HG02885 (cell line): ENCODE measurements around the gene ISOC2.
A peak's percentile ranks its signal among the peaks of the same experiment; 100 is the strongest.
"Not testable (repeated sequence)": the region's sequence is repeated elsewhere in the genome, so short reads cannot be mapped to it uniquely, and the experiment has no call there.

ENCODE experiments used
- ATAC-seq: cut with Tn5 transposase; IDR thresholded peaks from one replicate; pipeline ENCODE4 v1.9.1; 2021; ENCODE audit warnings: mild to moderate bottlenecking; ENCODE audit not compliant: unreplicated experiment, poor library complexity

Gene ISOC2, protein sequence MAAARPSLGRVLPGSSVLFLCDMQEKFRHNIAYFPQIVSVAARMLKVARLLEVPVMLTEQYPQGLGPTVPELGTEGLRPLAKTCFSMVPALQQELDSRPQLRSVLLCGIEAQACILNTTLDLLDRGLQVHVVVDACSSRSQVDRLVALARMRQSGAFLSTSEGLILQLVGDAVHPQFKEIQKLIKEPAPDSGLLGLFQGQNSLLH

DNA sequence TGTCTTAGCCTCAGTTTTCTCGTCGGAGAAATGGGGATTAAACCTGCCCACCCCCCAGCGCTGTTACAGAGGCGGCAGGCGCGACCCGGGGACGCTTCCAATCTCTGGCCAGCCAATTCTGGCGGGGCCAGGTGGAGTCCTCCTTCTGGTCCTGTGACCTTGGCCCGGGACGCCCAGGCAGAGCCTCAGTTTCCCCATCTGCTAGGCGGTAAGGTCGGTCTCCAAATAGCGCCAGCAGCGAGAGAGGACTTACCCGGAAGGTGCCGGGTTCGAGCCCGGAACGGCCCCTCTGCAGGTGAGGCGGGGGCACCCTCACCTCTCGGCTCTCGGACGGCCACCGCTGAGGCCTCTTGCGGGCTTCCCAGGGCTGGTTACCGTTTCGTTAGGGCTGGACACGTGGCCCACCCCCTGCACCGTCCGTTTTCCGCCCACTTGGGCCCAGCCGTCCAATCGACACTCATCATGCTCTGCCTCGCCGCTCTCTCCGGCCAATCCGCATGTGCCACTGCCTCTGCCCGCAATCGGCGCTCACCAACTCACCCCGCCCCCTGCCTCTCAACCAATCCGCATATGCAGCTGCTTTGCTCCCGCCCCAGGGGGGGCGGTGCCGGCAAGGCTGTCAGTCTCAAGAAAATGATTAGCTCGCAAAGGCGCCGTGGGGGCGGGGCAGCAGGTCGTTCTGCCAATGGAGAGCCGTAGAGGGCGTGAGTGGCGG lies at the start of gene ISOC2:
TSS of gene ISOC2 (minus strand) at position 384 of the 715 bp plus-strand sequence. CDS start 5,156 bp downstream, outside the sequence.
- peak; percentile 96 for ATAC-seq

DNA sequence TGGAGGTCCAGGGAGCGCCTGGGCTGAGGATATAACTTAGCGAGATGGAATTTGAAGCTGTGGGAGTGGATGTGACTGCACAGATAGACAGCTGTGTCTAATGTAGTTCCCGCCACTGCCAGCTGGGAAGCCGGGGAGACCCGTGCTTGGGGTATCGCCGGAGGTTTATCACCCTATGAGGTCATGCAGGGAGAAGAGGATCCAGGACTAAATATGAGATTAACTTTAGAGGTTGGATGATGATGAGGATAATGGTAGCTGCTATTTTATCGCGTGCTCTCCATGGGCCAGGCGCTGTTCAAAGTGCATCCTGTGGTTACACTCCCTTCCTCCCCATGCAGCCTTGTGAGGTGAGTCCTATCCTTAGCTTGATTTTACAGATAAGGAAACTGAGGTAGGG lies 46.7 kb upstream of the ISOC2 start:
- ATAC-seq = no peak

DNA sequence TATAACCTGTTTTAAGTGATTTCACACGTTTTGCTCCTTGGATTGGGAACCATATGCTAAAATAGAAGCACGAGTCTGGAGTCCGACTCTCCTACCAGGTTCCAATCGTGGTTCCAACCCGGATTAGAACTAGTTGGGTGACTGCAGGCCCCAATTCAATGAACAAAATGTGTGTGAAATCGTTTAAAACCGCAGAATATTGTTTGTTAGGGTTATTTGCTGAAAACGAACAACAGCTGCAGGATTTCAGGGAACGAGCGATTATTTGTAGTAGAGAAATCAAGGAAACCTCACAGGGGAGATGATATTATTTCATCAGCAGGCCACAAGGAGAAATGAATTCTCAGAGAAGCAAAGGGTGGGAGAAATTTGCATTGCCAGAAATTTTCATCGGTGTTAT lies 43.5 kb upstream of the ISOC2 start:
- ATAC-seq = no peak

DNA sequence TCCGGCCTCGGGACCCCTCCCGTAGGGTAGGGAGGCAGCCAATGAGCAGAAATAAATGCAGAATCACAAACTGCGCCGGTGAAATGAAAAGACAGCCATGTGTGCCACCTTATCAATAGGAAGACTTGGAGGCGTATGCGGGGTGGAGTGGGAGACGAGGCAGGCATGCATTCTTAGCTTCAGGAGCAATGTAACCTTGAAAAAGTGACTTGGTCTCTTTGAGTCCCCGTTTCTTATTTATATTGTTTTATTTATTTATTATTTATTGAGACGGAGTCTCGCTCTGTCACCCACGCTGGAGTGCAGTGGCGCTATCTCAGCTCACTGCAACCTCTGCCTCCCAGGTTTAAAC lies 42.8 kb upstream of the ISOC2 start:
- no peak for ATAC-seq

- ATAC-seq = peak; percentile 96
Observed at GRCh38 chr19:55503502-55504251, 42.2 kb upstream of the ISOC2 start.

GRCh38 chr19:55503157-55503501 lies 41.7 kb upstream of the ISOC2 start:
- ATAC-seq = no peak

GRCh38 chr19:55502197-55502952 lies 40.9 kb upstream of the ISOC2 start:
- ATAC-seq = no peak

DNA sequence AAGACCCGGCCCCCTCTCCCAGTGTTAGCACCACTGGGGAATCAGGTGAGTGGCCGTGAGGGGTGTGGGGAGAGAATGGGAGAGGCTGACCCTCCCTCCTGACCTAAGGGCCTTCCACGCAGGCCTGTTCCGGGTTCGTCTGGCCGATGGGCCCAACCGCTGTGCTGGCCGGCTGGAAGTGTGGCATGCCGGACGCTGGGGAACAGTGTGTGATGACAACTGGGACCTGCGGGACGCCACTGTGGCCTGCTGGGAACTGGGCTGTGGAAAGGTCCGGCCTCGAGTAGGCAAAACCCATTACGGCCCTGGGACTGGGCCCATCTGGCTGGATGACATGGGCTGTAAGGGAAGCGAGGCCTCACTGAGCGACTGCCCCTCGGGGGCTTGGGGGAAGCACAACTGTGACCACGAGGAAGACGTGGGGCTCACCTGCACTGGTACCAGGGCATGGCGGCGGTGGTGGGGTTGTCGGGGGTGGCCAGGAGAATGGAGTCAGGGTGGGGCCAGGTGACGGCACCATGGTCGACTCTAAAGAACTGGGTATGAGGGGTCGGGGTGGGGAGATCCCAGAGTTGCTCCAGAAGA lies 39.0 kb upstream of the ISOC2 start:
- no peak for ATAC-seq

GRCh38 chr19:55498246-55498840 lies 36.9 kb upstream of the ISOC2 start:
- ATAC-seq = no peak

- ATAC-seq = no peak
Observed at GRCh38 chr19:55497763-55498162, 36.3 kb upstream of the ISOC2 start.

- not testable (repeated sequence) for ATAC-seq
Observed at GRCh38 chr19:55496820-55497219, 35.4 kb upstream of the ISOC2 start.

GRCh38 chr19:55495646-55496349 lies 34.4 kb upstream of the ISOC2 start:
- no peak for ATAC-seq

DNA sequence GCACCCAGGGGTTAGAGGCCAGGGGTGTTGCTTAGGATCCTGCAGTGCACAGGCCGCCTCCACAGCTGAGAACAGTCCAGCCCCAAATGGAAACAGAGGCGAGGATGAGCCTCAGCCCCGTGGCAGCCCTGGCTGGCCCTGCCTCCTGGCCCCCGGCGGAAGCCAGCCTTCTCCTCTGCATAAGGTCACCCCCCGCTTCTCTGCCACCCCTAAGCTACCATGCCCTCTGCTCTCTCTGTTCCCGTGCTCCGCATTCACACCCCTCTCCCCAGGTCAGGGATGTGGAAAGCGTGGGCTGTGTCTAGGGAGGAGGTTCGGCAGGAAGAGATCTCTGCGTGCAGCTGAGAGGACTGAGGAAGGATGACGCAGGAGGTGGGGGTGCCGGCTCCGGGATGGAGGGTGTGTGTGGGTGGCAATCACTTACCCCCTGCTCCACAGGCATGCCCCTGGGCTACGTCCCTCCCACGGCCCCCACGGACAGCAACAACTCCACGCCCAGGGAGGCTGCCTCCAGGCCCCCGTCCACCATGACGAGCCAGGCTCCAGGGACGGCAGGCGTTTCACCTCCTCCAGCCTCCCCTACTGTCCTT lies 32.8 kb upstream of the ISOC2 start:
- no peak for ATAC-seq

GRCh38 chr19:55493645-55494171 lies 32.3 kb upstream of the ISOC2 start:
- ATAC-seq = no peak

DNA sequence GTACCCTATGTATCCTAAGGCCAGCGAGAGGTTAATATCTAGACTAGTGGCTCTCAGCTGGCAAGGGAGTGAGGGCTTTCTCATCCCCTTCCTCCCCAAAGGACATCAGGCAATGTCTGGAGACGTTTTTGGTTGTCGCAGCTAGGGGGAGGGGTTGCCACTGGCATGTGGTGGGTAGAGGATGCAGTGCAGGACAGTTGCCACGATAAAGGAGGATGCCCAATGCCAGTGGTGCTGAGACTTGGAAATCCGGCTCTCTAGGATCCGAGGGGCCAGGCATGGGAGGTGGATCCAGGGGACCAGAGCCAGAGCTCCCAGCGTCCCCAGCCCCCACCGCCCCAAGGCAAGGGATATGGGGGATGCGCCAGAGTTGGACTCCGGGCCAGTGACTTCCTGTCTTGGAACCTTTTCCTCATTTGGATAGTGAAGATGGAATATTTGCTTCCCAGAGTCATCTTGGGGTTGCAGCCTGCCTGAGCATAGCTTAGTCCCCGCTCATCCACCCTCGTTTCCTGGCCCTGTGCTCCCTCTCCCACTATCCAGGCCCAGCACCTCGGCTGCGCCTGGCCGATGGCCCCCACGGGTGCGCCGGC lies 31.7 kb upstream of the ISOC2 start:
- no peak for ATAC-seq

DNA sequence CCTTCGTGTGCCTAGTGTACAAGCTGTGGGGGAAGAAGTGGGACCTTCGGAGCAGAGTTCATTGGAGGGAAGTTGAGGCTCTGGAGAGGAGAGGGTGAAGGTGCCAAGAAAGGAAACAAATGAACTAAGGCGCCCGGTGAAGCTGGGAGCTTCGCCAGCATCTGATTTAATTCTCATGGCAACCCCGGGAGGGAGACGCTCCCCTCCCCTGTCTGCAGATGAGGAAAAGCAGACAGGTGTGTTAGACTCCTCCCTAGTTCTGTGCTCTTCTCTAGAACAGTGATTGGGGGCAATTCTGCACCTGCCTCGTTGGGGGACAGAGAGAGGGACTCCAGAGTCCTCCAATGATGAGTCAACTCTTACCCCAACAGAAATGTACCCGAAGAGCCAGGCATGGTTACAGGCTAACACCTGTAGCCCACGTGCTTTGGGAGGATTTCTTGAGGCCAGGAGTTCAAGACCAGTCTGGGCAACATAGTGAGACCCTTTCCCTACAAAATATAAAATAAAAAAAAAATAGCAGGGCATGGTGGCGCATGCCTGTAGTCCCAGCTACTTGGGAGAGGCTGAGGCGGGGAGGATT lies 31.0 kb upstream of the ISOC2 start:
- no peak for ATAC-seq

GRCh38 chr19:55491546-55492360 lies 30.3 kb upstream of the ISOC2 start:
- no peak for ATAC-seq
